CD4-positive, alpha-beta memory T cell (primary cell): Measurements from ENCODE around the gene LRRN4. TPM values are rescaled to one million over a fixed set of nuclear protein-coding genes. Genes with fewer than 3 reads are reported as not detected.
"Not testable (repeated sequence)": the region's sequence is repeated elsewhere in the genome, so short reads cannot be mapped to it uniquely, and the experiment has no call there.

Experiments used
- CTCF ChIA-PET: fragments of 350-600 bp; sonication (Branson Sonifier 250); formaldehyde crosslinking; loops from one replicate; lab custom pipeline; 2021; ENCODE audit warnings: inconsistent platforms; ENCODE audit not compliant: partially characterized antibody; lab: Charles Lee
- POLR2A ChIA-PET: fragments of 350-600 bp; sonication (Branson Sonifier 250); formaldehyde crosslinking; loops from one replicate; lab custom pipeline; 2021; ENCODE audit not compliant: partially characterized antibody; lab: Charles Lee
- DNase-seq, 5 donors: peaks; one replicate each; pipeline versions ENCODE4 v3.0.0 to v3.0.0-alpha.2; 2020 to 2022; ENCODE audit warnings: mixed read lengths in 1 of 5
- H3K27ac ChIP-seq: one replicate; pipeline ENCODE4 v1.7.0; 2013; ENCODE audit warnings: low read depth, low read length
- H3K27me3 ChIP-seq: 2 replicates; pipeline ENCODE4 v1.7.0; 2013; ENCODE audit warnings: mild to moderate bottlenecking, low read length, moderate library complexity; ENCODE audit not compliant: insufficient read depth
- H3K36me3 ChIP-seq: 2 replicates; pipeline ENCODE4 v1.7.0; 2013; ENCODE audit warnings: mild to moderate bottlenecking, low read length, moderate library complexity; ENCODE audit not compliant: insufficient read depth
- H3K4me1 ChIP-seq: 2 replicates; pipeline ENCODE4 v1.7.0; 2013; ENCODE audit warnings: mild to moderate bottlenecking, low read length, moderate library complexity; ENCODE audit not compliant: insufficient read depth
- H3K4me3 ChIP-seq, 2 donors: one replicate each; pipeline ENCODE4 v1.7.0; 2013; ENCODE audit warnings: low read length in 2 of 2, mild to moderate bottlenecking in 1 of 2
- H3K9me3 ChIP-seq, 2 donors: one replicate each; pipeline ENCODE4 v1.7.0; 2013; ENCODE audit warnings: low read length in 2 of 2, control low read depth in 1 of 2; ENCODE audit not compliant: control insufficient read depth in 1 of 2
- H3K27ac Mint-ChIP-seq, 7 donors: one replicate each; pipeline ENCODE4 v1.8.0; 2020 to 2021; ENCODE audit warnings: mixed read lengths in 7 of 7, mild to moderate bottlenecking in 6 of 7, inconsistent platforms in 3 of 7, moderate library complexity in 3 of 7
- H3K27me3 Mint-ChIP-seq, 2 donors: one replicate each; pipeline ENCODE4 v1.8.0; 2020 to 2021; ENCODE audit warnings: mixed read lengths in 2 of 2
- H3K36me3 Mint-ChIP-seq, 2 donors: one replicate each; pipeline ENCODE4 v1.8.0; 2020 to 2021; ENCODE audit warnings: mixed read lengths in 2 of 2, inconsistent platforms in 1 of 2, mild to moderate bottlenecking in 1 of 2
- H3K4me1 Mint-ChIP-seq, 4 donors: one replicate each; pipeline ENCODE4 v1.8.0; 2020 to 2021; ENCODE audit warnings: mixed read lengths in 4 of 4, mild to moderate bottlenecking in 1 of 4
- H3K4me3 Mint-ChIP-seq, 8 donors: one replicate each; pipeline ENCODE4 v1.8.0; 2020 to 2021; ENCODE audit warnings: mixed read lengths in 8 of 8, mild to moderate bottlenecking in 7 of 8, moderate library complexity in 6 of 8, inconsistent platforms in 3 of 8
- H3K9me3 Mint-ChIP-seq, 8 donors: one replicate each; pipeline ENCODE4 v1.8.0; 2020 to 2021; ENCODE audit warnings: mixed read lengths in 8 of 8, mild to moderate bottlenecking in 5 of 8, inconsistent platforms in 3 of 8, moderate library complexity in 1 of 8
- intact Hi-C: fragments of 100-400 bp; cut with micrococcal nuclease; formaldehyde crosslinking; loops from one replicate; pipeline ENCODE4 v1.15.1; 2023
- polyA plus RNA-seq, 2 donors: library from polyadenylated mRNA; unstranded; fragments of 300-500 nt; fragmentation: Illumina TruSeq; gene quantifications; one replicate each; pipeline ENCODE4 v1.2.3, GENCODE V29; 2021
- total RNA-seq, 2 experiments: library from RNA; stranded (reverse); gene quantifications; one replicate each; pipeline ENCODE4 v1.2.3, GENCODE V29; 2021

The LRRN4 gene
- total and polyA plus RNA-seq, 4 experiments from 2014 or later, result not detected

DNA sequence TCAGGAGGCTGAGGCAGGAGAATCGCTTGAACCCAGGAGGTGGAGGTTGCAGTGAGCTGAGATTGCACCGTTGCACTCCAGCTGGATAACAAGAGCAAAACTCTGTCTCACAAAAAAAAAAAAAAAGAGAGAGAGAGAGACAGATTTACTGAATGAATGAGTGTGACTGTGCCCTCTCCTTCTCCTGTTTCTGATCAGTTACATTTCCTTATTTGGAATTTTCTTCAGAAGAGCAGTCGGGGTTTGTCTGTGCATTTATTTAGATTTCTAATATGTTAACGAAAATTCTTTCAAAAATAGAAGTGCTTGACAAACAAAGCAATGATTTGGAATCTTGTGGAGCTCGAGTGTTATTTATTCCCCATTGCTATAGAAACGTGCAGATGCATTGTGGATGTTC lies 6.4 kb upstream of the LRRN4 start:
- intact Hi-C loops, result no loop called here
- Histone ChIP-seq H3K27me3 (no peaks in the 10 kb centered on the region), H3K36me3 (no peaks in the 10 kb centered on the region), H3K4me1 (no peaks in the 10 kb centered on the region), H3K4me3 (no peak overlapping the region), H3K27ac (no peak overlapping the region), H3K9me3 (no peaks in the 10 kb centered on the region)
- H3K27ac Mint-ChIP-seq, result no peak overlapping the region
- peaks cover 6 to 10% of the 10 kb centered on the region in 2 donors for H3K27me3 Mint-ChIP-seq
- H3K36me3 Mint-ChIP-seq, result no peaks in the 10 kb centered on the region
- DNase-seq, result no peak
- H3K9me3 Mint-ChIP-seq, result no peaks in the 10 kb centered on the region
- ChIA-PET POLR2A (no interaction called here), CTCF (no interaction called here)
- H3K4me1 Mint-ChIP-seq, result peaks cover 0 to 7% (median 4%) of the 10 kb centered on the region in 4 donors
- no peak overlapping the region for H3K4me3 Mint-ChIP-seq

DNA sequence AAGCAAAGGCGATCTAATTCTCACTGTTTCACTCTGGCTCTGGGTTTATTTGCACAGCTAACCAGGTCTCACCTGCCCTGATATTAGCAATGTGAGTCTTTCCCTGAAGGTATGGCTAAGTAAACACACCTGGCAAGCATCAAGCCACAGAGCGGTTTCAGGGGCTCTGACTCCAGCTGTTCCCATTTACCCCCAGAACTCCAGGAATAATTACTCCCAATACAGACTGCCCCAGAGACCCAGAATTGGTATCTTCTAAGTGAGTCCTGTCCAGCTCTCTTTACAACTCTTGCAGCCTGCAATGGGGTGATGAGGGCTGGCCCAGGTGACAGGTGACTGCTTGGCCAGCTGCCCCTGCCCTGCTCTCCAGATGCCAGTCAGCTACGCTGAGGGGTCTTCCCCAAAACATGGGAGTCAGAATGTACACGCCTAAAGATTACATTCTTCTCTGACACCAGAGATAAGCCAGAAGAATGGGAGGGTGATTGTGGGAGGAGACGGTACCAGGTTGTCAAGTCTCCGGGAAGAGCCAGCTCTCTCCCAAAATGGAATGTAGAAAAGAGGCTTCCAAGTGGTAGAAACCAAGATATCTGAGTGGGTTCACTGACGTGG lies 4.9 kb upstream of the LRRN4 start:
- H3K9me3 ChIP-seq, result no peaks in the 10 kb centered on the region
- H3K27ac ChIP-seq, result no peak overlapping the region
- H3K27ac Mint-ChIP-seq, result no peak overlapping the region
- H3K36me3 Mint-ChIP-seq, result no peaks in the 10 kb centered on the region
- peaks cover 11 to 17% of the 10 kb centered on the region in 2 donors for H3K27me3 Mint-ChIP-seq
- no peak overlapping the region for H3K4me3 ChIP-seq
- H3K9me3 Mint-ChIP-seq, result no peaks in the 10 kb centered on the region
- H3K36me3 ChIP-seq, result no peaks in the 10 kb centered on the region
- H3K4me3 Mint-ChIP-seq, result no peak overlapping the region
- H3K27me3 ChIP-seq, result no peaks in the 10 kb centered on the region
- CTCF ChIA-PET, result no interaction called here
- peaks cover 0 to 7% (median 4%) of the 10 kb centered on the region in 4 donors for H3K4me1 Mint-ChIP-seq
- H3K4me1 ChIP-seq, result no peaks in the 10 kb centered on the region
- POLR2A ChIA-PET, result no interaction called here
- DNase-seq, result no peak
- intact Hi-C loops, result no loop called here

DNA sequence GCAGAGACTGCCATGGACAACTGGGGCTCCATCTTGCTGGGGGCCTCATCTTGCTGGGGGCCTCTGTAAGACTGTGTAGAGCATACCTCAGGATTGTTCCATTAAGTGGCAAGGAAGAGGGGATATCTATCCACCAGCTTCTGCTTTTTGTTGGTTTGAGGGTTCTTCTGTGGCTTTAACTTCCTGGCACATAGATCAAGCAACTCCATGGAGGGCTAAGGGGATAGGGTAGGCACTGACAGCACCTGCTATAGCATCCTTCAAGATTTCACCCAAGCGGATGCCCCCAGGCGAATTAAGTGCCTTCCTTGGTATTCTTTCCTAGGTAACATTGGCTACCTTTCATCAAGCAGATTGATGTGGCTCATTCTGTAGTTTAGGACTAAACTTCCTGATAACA lies 3.8 kb upstream of the LRRN4 start:
- H3K27ac Mint-ChIP-seq, result no peak overlapping the region
- no peaks in the 10 kb centered on the region for H3K36me3 ChIP-seq
- no peaks in the 10 kb centered on the region for H3K36me3 Mint-ChIP-seq
- peaks cover 17 to 19% of the 10 kb centered on the region in 2 donors for H3K27me3 Mint-ChIP-seq
- H3K4me3 Mint-ChIP-seq, result no peak overlapping the region
- no peaks in the 10 kb centered on the region for H3K4me1 ChIP-seq
- ChIA-PET CTCF (interaction anchor here (0.7 kb wide), 1 partner anchor 15 kb away, joined by 3 read pairs; no protein-coding TSS in a partner anchor), POLR2A (no interaction called here)
- H3K9me3 ChIP-seq, result no peaks in the 10 kb centered on the region
- intact Hi-C loops, result no loop called here
- no peak overlapping the region for H3K27ac ChIP-seq
- H3K9me3 Mint-ChIP-seq, result no peaks in the 10 kb centered on the region
- H3K4me3 ChIP-seq, result no peak overlapping the region
- H3K4me1 Mint-ChIP-seq, result peaks cover 5 to 11% (median 9%) of the 10 kb centered on the region in 4 donors
- DNase-seq, result no peak
- no peaks in the 10 kb centered on the region for H3K27me3 ChIP-seq

DNA sequence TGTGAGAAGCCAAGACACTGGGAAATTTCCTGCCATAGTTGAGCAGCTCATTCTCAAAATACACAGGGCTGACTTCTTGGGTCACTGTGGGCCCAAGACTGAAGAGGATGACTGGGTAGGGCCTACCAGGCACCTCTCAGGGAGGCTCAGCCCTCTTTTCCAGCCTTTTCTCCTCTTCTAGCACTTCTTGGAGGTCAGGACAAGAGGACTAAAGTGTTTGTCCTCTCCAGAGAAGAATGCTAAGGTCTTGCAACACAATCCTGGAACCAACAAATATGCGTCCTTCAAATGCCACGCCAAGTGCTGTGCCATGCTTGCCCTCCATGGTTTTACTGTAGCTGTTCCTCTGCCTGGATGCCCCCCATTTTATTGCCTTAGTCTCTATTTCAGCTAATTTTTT lies 3.3 kb upstream of the LRRN4 start:
- Mint-ChIP-seq H3K4me1 (peaks cover 5 to 10% (median 7%) of the 10 kb centered on the region in 4 donors), H3K9me3 (no peaks in the 10 kb centered on the region), H3K27ac (no peak overlapping the region), H3K4me3 (no peak overlapping the region), H3K36me3 (no peaks in the 10 kb centered on the region), H3K27me3 (peaks cover 17 to 19% of the 10 kb centered on the region in 2 donors)
- Histone ChIP-seq H3K27me3 (no peaks in the 10 kb centered on the region), H3K4me1 (no peaks in the 10 kb centered on the region), H3K36me3 (no peaks in the 10 kb centered on the region), H3K4me3 (no peak overlapping the region), H3K27ac (no peak overlapping the region), H3K9me3 (no peaks in the 10 kb centered on the region)
- no peak for DNase-seq
- intact Hi-C loops, result no loop called here
- POLR2A ChIA-PET, result no interaction called here
- CTCF ChIA-PET, result interaction anchor here (0.7 to 1.3 kb wide), 2 partner anchors 14 to 19 kb away, joined by 3 read pairs; no protein-coding TSS in a partner anchor

DNA sequence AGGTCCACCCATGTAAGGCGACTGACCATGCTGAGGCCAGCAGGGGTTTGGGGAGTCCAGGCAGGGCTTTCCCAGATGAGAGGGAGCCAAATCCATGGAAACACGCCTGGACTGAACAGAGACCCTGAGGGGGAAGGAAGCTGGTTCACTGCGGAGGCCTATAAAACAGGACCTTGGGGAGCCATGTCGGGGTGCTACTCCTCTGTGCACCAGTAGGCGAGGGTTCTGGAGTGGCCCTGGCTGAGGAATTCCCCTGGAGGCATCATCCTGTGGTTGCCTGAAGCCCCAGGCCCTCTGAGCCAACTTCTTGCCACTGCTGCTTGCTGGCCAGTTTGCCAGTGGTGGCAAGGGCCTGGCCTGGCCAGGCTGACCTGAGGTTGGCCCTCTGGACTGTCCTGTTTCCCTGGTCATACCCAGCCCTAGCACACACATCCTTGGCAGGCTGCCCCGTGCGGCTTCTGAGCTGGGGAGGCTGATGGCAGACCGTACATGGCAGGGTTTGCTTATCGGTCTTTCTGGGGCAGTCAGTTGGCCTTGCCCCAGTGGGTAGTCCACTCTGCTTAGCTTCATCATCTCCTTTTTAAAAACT lies 2.2 kb upstream of the LRRN4 start:
- H3K9me3 ChIP-seq, result no peaks in the 10 kb centered on the region
- Mint-ChIP-seq H3K27ac (no peak overlapping the region), H3K36me3 (no peaks in the 10 kb centered on the region), H3K9me3 (no peaks in the 10 kb centered on the region), H3K4me3 (no peak overlapping the region), H3K4me1 (peaks cover 4 to 9% (median 5%) of the 10 kb centered on the region in 4 donors), H3K27me3 (peaks cover 19 to 22% of the 10 kb centered on the region in 2 donors)
- no peaks in the 10 kb centered on the region for H3K27me3 ChIP-seq
- H3K27ac ChIP-seq, result no peak overlapping the region
- no peaks in the 10 kb centered on the region for H3K36me3 ChIP-seq
- POLR2A ChIA-PET, result no interaction called here
- intact Hi-C loops, result no loop called here
- H3K4me3 ChIP-seq, result no peak overlapping the region
- CTCF ChIA-PET, result interaction anchor here (1.1 to 1.3 kb wide), 2 partner anchors 20 to 526 kb away, joined by 3 read pairs; no protein-coding TSS in a partner anchor
- H3K4me1 ChIP-seq, result no peaks in the 10 kb centered on the region
- DNase-seq, result no peak

DNA sequence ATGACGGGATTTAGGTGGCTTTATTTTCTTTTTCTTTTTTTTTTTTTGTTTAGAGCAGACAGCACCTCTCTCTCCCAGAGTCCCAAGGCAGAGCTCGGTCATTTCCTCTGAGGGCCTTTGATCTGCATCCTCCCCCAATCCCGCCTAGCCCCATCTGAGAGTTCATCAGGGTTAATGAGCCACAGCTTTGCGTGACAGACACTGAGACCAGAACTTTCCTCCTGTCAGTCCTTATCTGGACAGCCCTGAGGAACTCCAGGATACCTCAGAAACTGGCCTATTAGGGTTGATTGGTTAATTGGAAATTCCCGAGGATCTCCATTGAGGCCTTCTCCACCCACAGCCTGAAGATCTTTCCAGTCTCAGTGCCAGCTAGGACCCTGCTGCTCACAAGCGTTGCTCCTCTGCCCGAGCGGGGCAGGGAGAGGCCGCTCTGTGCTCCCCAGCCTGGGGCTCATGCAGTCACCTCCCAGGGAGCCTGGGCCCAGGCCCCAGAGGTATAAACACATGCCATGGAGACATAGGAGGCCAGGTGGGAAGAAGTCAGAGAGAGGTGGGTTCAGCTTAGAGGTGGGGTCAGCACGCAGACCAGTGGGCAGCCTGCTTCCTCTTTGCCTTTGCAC lies 1.4 kb upstream of the LRRN4 start:
- Mint-ChIP-seq H3K4me3 (no peak overlapping the region), H3K4me1 (peaks cover 3 to 9% (median 5%) of the 10 kb centered on the region in 4 donors), H3K9me3 (no peaks in the 10 kb centered on the region), H3K27ac (no peak overlapping the region), H3K27me3 (peaks cover 25 to 28% of the 10 kb centered on the region in 2 donors), H3K36me3 (no peaks in the 10 kb centered on the region)
- Histone ChIP-seq H3K9me3 (no peaks in the 10 kb centered on the region), H3K27me3 (no peaks in the 10 kb centered on the region), H3K4me3 (no peak overlapping the region), H3K27ac (no peak overlapping the region), H3K36me3 (no peaks in the 10 kb centered on the region), H3K4me1 (no peaks in the 10 kb centered on the region)
- POLR2A ChIA-PET, result no interaction called here
- CTCF ChIA-PET, result interaction anchor here (1.1 kb wide), 1 partner anchor 525 kb away, joined by 3 read pairs; no protein-coding TSS in a partner anchor
- no peak for DNase-seq
- intact Hi-C loops, result no loop called here

DNA sequence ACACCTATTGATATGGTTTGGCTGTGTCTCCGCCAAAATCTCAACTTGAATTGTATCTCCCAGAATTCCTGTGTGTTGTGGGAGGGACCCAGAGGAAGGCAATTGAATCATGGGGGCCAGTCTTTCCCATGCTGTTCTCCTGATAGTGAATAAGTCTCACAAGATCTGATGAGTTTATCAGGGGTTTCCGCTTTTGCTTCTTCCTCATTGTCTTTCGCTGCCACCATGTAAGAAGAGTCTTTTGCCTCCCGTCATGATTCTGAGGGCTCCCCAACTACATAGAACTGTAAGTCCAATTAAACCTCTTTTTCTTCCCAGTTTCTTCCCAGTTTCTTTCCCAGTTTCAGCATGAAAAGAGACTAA lies 810 bp upstream of the LRRN4 start:
- POLR2A ChIA-PET, H3K27ac ChIP-seq, H3K27me3 ChIP-seq, H3K4me3 Mint-ChIP-seq, DNase-seq, H3K36me3 Mint-ChIP-seq, intact Hi-C loops, H3K4me3 ChIP-seq, H3K36me3 ChIP-seq, H3K4me1 ChIP-seq, H3K4me1 Mint-ChIP-seq, CTCF ChIA-PET, H3K9me3 ChIP-seq, H3K27ac Mint-ChIP-seq, H3K9me3 Mint-ChIP-seq: not testable (repeated sequence)
- peaks cover 26% of the 10 kb centered on the region in 2 donors for H3K27me3 Mint-ChIP-seq
